HG02885 (cell line): Measurements from ENCODE around the gene SERGEF.

Experiments used
- ATAC-seq: cut with Tn5 transposase; IDR thresholded peaks from one replicate; pipeline ENCODE4 v1.9.1; 2021; ENCODE audit warnings: mild to moderate bottlenecking; ENCODE audit not compliant: unreplicated experiment, poor library complexity

SERGEF gene

DNA sequence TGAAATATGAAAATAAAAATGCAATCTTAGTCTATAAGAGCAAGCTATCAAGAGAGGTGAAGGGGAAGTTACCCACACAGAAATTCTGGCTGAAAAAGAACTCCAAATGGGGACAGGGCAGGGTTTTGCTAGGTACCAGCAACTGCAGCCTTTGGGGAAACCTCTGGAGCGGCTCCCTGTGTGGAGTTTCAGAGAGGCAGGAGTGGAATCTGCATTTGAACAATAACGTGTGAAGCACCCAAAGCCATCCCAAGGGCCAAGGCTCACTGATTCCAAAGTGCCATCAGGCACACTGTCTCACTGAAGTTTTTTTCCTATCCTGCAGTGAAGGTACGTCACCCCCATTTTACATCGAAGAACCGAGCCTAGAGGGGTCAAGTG is 190.5 kb downstream of the SERGEF start:
- ATAC-seq, result no peak

DNA sequence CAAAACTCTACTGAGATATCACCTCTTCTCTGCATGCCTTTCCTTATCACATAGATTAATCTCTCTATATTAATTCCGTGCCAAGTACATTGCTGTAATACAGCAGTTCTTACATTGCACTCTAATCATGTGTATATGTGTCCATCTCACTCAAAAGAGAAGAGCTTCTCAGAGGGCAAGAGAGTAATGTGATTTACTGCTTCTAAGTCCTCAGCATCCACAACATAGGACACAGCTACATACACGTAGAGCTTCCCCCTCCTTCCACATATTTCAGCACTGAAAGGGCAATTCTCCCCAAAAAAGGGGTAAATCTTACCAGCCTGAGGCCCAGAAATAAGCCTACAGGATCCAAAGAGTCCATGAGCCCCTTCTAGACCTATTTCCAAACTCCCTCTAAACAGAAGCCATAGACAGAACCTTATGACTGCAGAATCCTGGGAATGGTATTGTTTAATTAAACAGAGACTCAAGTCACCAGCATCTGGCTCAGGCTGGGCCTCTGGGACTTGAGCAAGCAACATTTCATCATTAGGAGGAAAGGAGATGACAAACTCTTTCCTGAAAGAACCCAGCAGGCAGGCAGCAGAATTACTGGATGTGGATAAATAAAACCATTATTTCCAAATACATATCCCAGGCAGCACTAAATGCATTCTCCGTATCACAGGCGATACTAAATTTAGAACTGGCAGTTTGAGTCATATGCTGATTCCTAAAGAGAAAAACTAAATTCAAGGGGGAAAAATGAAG is 191.0 kb downstream of the SERGEF start:
- ATAC-seq, result no peak

DNA sequence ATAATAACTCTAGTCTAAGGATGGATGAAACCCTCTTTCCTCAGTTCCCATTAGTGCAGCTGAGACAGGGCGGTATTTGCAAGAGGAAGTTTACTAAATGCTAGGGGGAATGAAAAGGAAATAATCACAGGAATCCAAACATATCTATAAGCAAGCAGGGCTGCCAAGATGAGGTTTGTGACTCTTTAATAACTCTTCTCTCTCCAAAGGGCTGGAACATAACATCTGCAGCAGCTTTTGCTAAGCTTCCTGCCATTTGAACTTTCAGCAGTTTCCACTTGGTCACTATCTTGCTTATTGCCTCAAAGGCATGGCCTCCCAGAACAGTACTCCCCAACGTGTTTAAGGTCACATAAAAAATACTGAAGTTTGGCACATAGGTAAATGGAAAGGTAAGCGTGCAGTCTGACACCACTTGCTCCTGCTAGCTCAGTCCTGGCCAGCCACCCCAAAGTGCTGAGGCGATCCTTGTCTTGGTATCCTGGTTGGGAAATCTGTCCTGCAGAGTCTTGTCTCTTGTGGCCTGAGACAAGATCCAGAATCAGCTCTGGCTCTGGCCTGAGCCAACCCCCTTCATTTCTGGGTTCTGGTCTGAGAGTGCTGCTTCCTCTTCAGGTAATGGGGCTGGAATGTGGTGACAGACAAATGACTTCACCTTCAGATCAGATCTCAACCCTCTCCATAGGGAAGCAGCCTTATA is 196.5 kb downstream of the SERGEF start:
- no peak for ATAC-seq

DNA sequence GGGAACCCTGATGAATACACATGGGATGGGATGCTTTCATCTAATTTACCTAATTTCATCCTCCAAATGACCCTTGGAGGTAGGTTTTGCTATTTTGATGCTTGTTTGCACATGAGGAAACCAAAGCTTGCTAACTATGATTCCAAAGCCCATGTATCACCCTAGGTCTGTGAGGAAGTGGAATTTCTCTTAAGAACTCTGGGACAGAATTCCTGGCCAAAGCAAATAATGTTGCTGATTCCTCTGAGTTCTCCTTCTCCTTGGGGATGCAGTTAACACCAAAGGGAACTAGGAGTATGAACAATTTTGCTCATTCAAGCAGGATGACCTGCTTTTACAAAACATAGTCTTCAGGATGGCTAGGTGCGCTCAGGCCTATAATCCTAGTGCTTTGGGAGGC is 198.3 kb downstream of the SERGEF start:
- ATAC-seq, result no peak

DNA sequence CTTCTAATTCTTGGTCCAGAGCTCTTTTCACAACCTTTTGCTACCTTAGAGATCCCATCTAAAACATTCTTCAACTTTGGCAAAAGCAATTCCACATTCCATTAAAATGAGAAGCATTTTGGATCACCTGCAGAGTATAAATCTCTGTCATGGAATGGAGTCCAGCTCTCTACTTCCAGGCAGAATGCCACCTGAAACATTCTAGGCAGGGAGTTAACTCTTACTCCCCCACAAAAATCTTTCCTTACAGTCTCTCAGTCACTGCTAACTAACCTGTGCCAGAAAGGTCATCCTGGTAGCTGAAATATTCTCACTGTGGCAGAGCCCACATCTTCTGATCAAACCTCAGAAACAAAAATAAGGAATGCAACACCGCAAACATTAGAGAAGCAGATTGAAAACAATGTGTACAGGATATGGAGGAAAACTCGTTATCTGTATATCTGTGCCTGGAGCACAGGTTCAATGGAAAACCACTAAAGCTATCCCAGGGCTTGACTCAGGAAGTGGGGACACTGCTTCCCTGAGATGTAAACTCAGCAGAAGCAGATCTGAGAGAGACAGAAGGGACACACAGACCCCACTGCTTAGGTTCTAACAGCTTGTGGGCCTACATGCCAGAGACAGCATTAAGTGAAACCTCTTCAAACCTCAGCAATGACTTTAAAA is 199.3 kb downstream of the SERGEF start:
- ATAC-seq, result no peak

DNA sequence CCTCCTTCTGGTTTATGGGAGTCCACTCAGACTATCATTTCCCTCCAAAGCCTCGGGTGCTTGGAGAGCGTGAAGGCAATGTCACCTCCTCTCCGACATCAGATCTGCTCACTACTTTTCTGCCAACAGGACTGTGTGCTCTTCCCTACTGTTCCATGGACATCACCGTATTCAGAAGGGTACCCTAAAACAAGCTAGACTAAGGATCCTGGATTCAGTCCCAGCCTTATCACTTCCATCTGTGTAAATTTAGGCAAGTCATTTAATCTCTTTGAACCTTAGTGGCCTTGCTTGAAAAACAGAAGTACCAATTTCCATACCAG is 200.0 kb downstream of the SERGEF start:
- no peak for ATAC-seq

DNA sequence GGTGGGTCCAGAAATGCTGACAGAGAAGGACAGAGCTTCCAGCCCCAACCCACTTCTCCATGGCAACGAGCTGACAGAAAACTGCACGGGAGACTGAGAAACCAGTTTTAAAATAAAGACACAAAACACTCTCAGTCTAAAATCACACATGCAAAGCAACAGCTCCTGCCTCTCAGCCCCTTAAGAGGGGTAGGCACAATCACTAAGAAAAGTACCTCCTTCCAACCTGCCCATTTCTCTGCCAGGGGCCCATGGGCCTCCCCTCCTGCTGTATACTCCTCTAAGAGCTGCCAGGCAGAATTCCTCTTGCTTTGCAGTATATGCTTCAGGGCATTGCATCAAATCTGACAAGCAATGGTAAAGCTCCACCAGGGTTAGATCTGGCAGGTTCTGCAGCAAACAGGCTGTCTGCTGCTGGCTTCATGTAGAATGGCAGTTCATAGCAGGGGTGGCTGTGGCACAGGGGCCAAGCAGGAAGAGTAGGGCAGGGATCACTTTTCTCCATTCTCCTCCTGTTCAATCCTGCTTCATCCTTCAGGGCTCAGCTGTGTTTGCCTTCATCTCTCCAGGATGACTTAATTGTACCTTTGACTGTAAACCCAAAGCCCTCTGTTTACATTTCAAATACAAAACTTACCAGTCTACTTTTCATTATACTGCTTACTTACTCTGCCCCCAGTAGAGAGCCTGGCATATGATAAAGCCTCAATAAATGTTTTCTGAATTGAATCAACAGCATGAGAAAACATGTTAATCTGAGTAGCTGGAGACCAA is 200.6 kb downstream of the SERGEF start:
- no peak for ATAC-seq

DNA sequence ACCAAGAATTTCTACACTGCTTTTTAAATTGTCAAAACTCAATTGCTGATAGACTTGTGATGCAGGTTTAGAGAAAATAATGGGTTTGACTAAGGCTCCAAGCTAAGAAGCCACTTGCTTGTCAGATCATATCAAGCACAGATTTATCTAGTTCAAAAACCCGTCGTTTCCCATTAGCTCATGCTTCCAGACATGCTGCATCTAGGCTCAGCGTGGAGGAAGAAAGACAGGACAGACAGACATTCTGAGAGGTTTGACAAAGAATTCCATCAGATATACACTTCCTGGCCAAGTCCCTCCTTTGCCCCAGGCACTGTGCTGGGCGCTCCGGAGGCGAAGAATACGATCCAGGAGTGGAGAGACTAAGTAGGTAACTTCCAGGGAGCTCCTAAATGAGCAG is 201.5 kb downstream of the SERGEF start:
- no peak for ATAC-seq

DNA sequence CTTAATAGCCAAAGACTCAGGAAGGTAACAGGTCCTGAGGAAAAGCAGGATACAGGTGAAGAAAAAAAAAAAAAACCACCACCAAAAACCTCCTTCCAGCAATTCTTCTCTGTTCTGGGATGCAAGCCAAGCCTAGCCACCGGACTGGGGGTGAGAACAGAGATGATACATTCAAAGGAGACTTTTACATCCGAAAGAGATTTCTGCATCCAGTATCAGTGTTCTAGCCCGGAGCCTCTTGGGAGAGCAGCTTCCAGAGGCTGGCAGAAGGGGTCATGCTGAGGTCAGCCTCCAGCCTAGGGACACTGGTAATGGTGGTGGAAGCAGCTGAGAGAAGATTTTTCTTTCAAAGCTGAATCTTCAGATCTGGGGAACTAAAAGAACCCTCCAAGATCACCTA is 202.1 kb downstream of the SERGEF start:
- ATAC-seq, result no peak

DNA sequence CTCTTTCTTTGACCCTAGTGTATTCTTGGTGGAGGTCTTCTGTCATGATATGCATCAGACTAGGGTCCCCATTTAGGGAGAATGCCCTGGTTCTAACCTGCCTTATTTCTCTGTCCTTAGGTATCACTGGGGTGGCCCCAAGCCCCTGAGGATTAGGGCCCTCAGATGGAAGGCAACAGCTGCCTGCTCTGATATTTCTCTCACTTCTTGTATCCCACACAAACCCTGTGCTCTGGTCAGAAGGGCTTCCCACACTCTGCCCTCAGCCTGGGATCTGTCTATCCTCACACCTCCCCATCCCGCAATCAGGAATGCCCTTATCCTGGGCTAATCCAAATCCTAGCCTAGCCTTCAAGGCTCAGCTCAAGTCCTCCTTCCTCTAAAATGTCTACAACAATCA is 202.8 kb downstream of the SERGEF start:
- no peak for ATAC-seq

DNA sequence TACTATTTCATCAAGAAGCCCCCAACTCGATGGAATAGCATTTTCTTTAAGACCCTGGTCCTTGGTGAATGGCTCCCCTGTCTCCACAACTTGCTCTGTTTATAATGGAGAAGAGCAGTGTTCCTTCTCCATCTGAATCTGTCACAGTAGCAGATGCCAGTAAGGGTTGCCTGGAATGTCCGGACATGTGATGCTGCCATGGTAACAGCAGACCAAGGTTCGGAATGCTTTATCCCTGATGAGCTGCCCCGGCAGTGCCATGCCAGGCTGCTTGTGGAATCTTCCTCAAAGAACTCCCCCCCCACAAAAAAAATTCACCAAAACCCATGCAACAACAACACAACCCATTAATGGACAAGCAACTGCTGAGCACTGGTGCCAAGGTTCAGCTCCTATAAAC is 205.8 kb downstream of the SERGEF start:
- ATAC-seq, result no peak

DNA sequence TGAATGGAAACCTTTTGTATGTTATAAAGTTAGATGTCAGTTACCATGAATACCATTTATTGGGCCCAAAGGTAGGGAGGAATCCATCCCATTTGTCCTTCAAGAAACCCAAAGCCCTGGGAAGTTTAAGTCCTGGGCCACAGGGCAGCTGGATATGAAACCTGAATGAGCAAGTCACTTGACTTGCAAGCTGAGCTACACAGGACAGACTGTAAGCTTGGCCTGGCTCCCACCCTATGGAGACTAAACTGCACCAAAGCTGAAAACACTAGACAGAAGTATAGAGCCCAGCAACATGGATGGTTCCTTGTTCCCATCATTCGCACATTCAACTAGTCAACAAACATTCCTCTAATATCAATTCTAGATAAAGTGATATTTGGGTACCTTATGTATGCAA is 207.0 kb downstream of the SERGEF start:
- ATAC-seq, result no peak

DNA sequence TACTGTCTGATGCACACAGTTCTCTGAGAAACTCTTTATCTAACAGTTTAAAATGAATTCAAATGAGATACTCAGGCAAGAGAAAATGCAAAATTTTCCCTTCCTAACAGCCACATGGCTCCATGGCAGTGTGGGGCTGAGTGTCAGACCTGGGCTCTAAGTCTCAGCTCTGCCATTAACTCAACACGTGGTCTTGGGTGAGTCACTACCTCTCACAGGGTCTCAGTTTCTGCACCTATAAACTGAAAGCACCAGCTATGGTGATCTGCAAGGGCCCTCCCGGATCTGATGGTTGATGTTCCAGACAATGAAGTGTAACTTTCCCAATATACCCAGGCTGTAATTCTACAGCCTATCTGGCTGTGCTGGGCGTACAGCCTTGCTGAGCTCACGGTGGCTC is 207.8 kb downstream of the SERGEF start:
- ATAC-seq, result no peak

DNA sequence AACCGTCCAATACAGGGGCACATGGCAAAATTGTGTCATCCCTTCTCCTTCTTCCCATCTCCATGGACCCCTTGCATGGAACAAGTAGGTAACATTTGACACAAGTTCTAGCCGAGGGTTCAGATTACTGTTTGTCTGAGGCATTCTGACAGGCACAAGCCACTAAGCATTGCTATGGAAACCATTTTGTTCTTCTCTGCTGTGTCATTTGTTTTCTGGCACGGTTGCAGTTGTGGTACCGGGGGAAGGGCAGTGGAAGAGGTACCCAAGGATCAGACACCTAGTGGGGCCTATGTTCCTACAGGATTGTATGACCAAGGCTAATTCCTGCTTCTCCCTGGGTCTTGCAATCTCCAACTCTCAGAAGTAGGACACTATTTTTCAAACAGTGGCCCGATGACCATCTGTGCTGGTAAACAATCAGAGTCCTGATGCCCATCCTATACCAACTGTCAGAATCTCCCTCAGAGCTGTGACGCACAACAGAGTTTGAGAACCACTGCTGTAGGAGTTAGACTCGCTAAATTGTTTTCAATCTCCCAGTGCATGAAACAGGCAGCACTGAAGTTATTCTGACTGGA is 209.0 kb downstream of the SERGEF start:
- no peak for ATAC-seq

DNA sequence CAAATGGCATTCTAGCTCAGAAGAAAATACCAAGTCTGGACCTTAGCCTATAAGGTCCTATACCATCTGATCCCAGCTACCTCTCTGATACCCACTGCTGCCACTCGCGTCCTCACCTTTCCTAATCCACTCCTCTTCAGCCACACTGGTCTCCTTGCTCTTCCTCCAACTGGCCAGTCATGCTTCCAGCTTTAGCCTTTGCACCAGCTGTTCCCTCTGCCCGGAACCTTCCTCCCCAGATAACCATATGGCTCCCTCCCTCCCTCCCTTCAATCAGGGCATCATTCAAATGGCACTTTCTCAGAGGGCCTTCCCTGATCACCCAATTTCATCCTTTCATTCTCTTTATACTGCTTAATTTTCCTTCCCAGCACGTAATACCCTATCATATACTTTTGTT is 210.4 kb downstream of the SERGEF start:
- no peak for ATAC-seq

DNA sequence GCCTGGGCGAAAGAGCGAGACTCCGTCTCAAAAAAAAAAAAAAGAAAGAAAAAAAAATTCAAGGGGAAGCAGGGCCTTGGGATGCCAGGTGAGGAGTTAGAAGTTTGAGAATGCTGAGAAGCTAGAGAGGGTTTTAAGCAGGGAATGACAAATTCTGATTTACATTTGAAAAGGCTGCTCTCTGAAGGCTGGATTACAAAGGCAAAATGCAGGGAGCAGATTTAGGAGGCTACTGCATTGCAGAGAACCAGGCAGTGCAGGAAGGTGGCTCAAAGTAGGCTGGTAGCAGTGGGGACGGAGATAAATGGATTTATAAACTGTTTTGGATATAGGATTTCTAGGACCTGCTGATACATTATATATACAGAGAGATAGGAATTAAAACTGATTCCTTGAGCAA is 211.7 kb downstream of the SERGEF start:
- ATAC-seq, result no peak

DNA sequence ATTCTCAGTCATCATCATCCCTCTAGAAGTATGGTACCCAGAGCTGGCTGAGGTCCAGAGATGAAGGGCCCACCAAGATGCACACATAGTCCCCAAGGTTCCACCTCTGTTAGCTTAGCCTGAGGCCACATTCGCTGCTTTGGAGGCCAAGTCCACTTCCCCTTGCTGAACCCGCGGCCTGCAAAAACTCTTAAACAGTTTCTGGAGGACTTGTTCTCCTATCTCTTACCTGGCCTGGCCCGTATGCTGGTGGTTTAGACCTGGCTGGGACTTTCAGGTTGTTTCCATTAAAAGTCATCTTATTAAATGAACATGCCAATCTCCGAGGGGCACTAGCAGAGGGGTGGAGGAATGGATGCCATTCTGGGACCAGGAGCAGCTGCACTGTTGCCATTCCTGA is 213.7 kb downstream of the SERGEF start:
- ATAC-seq, result no peak

DNA sequence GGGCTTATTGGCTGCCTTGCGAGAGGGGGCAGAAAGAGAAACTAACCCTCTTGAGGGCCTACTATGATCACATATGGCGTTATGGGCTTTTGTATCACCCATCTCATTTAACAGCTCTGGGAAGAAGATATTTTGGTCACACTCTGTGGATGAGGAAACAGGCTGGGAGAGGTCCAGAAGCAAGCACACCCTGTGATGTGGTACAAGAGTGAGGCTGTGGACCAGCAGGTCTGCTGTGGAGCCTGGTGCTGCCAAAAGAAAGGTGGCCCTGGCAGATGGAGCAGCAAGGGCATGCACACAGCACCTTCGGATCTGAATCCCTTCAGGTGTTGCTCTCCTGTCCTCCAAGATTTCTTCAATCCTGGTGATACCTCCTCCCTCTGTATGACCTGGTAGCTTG is 214.1 kb downstream of the SERGEF start:
- no peak for ATAC-seq

DNA sequence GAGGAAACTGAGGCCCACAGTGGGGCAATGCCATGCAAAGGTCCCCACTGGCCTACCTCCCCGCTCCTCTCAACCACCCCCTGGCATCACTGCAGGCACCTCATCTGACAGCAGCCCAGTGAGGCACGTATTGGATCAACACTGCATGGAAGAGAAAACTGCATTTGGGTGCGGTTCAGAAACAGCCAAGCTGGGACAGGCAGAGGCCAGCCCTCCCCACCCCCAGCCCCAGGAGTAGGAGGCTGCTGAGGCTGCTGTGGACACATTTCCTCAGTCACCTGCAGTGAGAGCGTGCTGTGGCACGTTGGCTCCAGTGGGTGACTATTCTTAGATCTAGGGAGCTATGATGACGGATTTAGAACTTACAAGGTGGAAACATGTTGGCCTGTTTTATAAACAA is 214.6 kb downstream of the SERGEF start:
- ATAC-seq, result no peak

DNA sequence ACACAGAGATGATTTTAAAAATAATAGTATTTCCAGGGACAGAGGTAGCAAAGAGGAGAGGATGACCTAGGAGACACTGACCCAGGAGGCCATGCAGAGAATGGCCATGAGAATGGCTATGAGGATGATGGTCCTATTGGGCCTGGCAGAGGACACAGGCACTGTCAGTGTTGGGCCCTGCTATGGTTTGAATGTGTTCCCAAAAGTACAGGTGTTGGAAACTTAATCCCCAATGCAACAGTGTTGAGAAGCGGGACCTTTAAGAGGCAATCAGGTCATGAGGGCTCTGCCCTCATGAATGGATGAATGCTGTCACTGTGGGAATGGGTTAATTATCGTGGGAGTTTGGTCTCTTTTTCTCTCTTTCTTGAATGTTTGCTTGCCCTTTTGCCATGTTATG is 216.7 kb downstream of the SERGEF start:
- no peak for ATAC-seq

DNA sequence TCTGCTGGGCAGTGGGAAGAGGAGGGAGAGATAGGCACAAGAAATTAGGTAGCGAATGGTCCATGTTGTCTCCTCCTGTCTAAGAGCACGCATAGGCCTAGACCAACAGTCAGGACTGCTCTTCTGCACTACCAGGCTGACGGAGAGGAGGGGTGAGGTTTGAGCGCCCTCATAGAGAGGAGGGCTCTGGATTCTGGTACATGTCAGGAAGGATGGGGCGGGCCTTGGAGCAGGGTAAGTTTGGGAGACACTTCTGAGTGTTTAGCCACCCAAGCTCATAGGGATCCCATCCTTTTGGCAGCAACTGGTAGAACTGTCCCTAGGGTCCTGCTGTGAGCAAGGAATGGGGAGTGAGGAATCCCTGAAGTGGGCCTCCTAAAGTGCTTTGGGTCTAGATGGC is 217.9 kb downstream of the SERGEF start:
- no peak for ATAC-seq
